Mesendoderm (in vitro differentiated cells): ENCODE data around the gene GPR21.

Source experiments
- DNase-seq: peaks from one replicate; pipeline ENCODE4 v3.0.0; 2013
- H2AK5ac ChIP-seq: 2 replicates; pipeline ENCODE4 v1.6.1; 2013; ENCODE audit warnings: low read length, inconsistent platforms
- H2BK120ac ChIP-seq: 2 replicates; pipeline ENCODE4 v1.6.1; 2013; ENCODE audit warnings: low read depth, mild to moderate bottlenecking, low read length, moderate library complexity, mixed read lengths
- H2BK15ac ChIP-seq: replicated peaks from 2 replicates; pipeline ENCODE4 v1.6.1; 2013; ENCODE audit warnings: low read depth, mild to moderate bottlenecking, moderate library complexity
- H2BK5ac ChIP-seq: 2 replicates; pipeline ENCODE4 v1.6.1; 2013; ENCODE audit warnings: low read length, inconsistent platforms
- H3K18ac ChIP-seq: 2 replicates; pipeline ENCODE4 v1.6.1; 2013; ENCODE audit warnings: mild to moderate bottlenecking, low read length, mixed read lengths
- H3K23ac ChIP-seq: one replicate; pipeline ENCODE4 v1.6.1; 2013; ENCODE audit warnings: low read length
- H3K27ac ChIP-seq: 2 replicates; pipeline ENCODE4 v1.5.1; 2013; ENCODE audit warnings: low read depth, mild to moderate bottlenecking, inconsistent platforms, low read length, moderate library complexity
- H3K27me3 ChIP-seq: 2 replicates; pipeline ENCODE4 v1.6.1; 2013; ENCODE audit warnings: low read length, control low read depth, mild to moderate bottlenecking, inconsistent platforms; ENCODE audit not compliant: insufficient read depth, poor library complexity
- H3K36me3 ChIP-seq: 2 replicates; pipeline ENCODE4 v1.6.1; 2013; ENCODE audit warnings: low read length, inconsistent platforms; ENCODE audit not compliant: control insufficient read depth, insufficient read depth
- H3K4ac ChIP-seq: one replicate; pipeline ENCODE4 v1.6.1; 2013; ENCODE audit warnings: low read depth, mild to moderate bottlenecking, low read length, moderate library complexity
- H3K4me1 ChIP-seq: 2 replicates; pipeline ENCODE4 v1.6.1; 2013; ENCODE audit warnings: low read depth, low read length, inconsistent platforms; ENCODE audit not compliant: control insufficient read depth
- H3K4me2 ChIP-seq: 2 replicates; pipeline ENCODE4 v1.6.1; 2013; ENCODE audit warnings: low read length
- H3K4me3 ChIP-seq: 2 replicates; pipeline ENCODE4 v1.5.1; 2013; ENCODE audit warnings: mild to moderate bottlenecking, low read length
- H3K56ac ChIP-seq: one replicate; pipeline ENCODE4 v1.6.1; 2013; ENCODE audit warnings: low read length
- H3K79me1 ChIP-seq: 2 replicates; pipeline ENCODE4 v1.6.1; 2013; ENCODE audit warnings: low read length, inconsistent platforms
- H3K79me2 ChIP-seq: 2 replicates; pipeline ENCODE4 v1.6.1; 2013; ENCODE audit warnings: mild to moderate bottlenecking, low read length; ENCODE audit not compliant: control insufficient read depth, insufficient read depth
- H3K9ac ChIP-seq: 2 replicates; pipeline ENCODE4 v1.6.1; 2013; ENCODE audit warnings: low read length, inconsistent platforms
- H4K5ac ChIP-seq: one replicate; pipeline ENCODE4 v1.6.1; 2013; ENCODE audit warnings: low read length
- H4K8ac ChIP-seq: one replicate; pipeline ENCODE4 v1.6.1; 2013; ENCODE audit warnings: low read depth, mild to moderate bottlenecking, control low read depth, low read length, moderate library complexity
- WGBS: extraction: QIAGEN DNeasy Blood & Tissue Kit; methylation state at CpG from one replicate; pipeline ENCODE4 v1.1.7; 2013; ENCODE audit warnings: low lambda C conversion rate, missing lambda C conversion rate; ENCODE audit not compliant: insufficient coverage; ENCODE audit errors: extremely low coverage; 5-methylcytosine and 5-hydroxymethylcytosine counted together

The GPR21 gene

DNA sequence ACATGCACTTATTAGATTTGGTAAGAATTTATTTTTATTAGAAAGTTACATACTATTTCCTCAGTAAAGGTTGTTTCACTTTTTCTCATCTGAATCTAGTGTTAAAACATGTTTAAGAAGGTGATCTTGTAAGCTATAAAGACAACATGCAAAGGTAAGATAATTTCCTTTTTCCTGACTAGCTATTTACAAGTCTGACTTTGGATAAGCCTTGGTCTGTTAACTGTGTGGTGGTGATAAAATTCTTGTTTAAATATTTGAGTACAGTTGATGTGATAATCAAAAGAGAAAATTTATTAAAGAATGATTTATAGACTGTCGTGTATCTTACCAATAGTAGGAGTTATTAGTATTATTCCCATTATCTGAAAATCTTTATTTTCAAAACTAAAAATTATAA lies 36.9 kb upstream of the GPR21 start:
- H3K23ac ChIP-seq = no peak overlapping the region
- H3K56ac ChIP-seq = no peak overlapping the region
- H3K27ac ChIP-seq = no peak overlapping the region
- no peak overlapping the region for H3K4ac ChIP-seq
- no peak overlapping the region for H3K4me3 ChIP-seq
- no peak overlapping the region for H2BK120ac ChIP-seq
- no peak for DNase-seq
- no peak overlapping the region for H2AK5ac ChIP-seq
- no peak overlapping the region for H2BK5ac ChIP-seq
- H3K4me2 ChIP-seq = no peak overlapping the region
- H3K79me2 ChIP-seq = no peaks in the 10 kb centered on the region
- no peaks in the 10 kb centered on the region for H3K27me3 ChIP-seq
- no peak overlapping the region for H4K8ac ChIP-seq
- H2BK15ac ChIP-seq = no peak overlapping the region
- H4K5ac ChIP-seq = no peak overlapping the region
- H3K36me3 ChIP-seq = no peaks in the 10 kb centered on the region
- H3K9ac ChIP-seq = no peak overlapping the region
- no peaks in the 10 kb centered on the region for H3K4me1 ChIP-seq
- no CpG with 5 or more reads among the region's 1 CpG for WGBS
- H3K79me1 ChIP-seq = no peaks in the 10 kb centered on the region
- H3K18ac ChIP-seq = no peak overlapping the region

GRCh38 chr9:122998448-122998847 lies 35.0 kb upstream of the GPR21 start:
- no CpG with 5 or more reads among the region's 5 CpGs for WGBS
- Histone ChIP-seq H3K27me3 (no peaks in the 10 kb centered on the region), H3K4me1 (no peaks in the 10 kb centered on the region), H3K23ac (no peak overlapping the region), H2BK5ac (no peak overlapping the region), H3K18ac (no peak overlapping the region), H3K56ac (no peak overlapping the region), H3K4me2 (no peak overlapping the region), H3K79me1 (no peaks in the 10 kb centered on the region), H3K9ac (no peak overlapping the region), H3K27ac (no peak overlapping the region), H2AK5ac (no peak overlapping the region), H3K79me2 (no peaks in the 10 kb centered on the region), H2BK15ac (no peak overlapping the region), H3K4ac (no peak overlapping the region), H3K4me3 (no peak overlapping the region), H2BK120ac (no peak overlapping the region), H3K36me3 (no peaks in the 10 kb centered on the region), H4K8ac (no peak overlapping the region), H4K5ac (no peak overlapping the region)
- DNase-seq = no peak

DNA sequence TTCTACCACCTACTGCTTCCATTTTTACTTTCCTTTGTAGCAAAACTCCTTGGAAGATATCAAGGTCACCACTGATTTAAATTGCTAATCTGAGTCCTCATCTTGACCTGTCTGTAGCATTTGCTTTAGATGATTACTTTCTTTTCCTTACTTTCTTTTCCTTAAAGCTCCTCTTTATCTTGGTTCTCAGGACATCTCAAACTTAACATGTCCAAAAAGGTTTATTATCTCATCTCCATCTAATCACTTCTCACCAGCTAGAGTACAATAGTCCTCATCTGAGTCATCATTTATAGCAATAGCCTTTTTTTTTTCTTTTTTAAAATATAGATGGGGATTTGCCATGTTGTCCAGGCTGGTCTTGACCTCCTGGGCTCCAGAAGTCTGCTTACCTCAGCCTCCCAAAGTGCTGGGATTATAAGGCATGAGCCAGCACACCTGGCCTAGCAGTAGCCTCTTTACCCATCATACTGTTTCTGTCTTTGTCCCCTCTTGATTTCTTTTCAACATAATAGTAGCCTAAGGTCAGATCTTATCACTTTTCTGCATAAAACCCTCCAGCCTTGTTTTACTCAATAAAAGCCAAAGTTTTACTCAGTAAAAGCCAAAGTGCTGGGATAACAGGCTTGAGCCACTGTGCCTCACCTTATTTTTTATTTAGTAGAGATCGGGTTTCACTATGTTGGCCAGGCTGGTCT lies 32.9 kb upstream of the GPR21 start:
- Histone ChIP-seq H3K79me2 (no peaks in the 10 kb centered on the region), H3K27ac (no peak overlapping the region), H4K8ac (no peak overlapping the region), H4K5ac (no peak overlapping the region), H3K4me1 (no peaks in the 10 kb centered on the region), H3K4me2 (no peak overlapping the region), H3K56ac (no peak overlapping the region), H3K79me1 (no peaks in the 10 kb centered on the region), H2BK5ac (no peak overlapping the region), H3K9ac (no peak overlapping the region), H3K4ac (no peak overlapping the region), H3K36me3 (no peaks in the 10 kb centered on the region), H2BK15ac (no peak overlapping the region), H3K23ac (no peak overlapping the region), H3K27me3 (no peaks in the 10 kb centered on the region), H2BK120ac (no peak overlapping the region), H2AK5ac (no peak overlapping the region), H3K18ac (no peak overlapping the region), H3K4me3 (no peak overlapping the region)
- no CpG with 5 or more reads among the region's 1 CpG for WGBS
- peak; percentile 16 for DNase-seq

DNA sequence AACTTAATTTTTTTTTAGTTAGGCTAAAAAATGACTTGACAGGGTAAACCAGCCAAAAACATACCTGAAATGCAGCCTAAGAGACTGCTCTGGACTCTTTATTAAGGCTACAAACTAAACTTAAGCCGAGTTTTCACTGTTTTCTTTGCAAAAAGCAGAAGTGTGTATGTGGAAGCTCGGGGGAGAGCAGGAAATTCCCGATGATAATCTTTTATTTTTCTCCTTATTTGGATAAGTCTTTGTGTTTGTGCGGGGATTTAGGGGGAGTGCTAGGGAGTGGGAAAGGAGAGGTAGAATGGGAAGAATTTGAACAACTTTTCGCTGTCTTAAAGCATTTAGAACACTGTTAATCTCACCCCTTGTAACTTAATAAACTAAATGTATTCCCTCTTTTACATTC lies 30.7 kb upstream of the GPR21 start:
- no peak overlapping the region for H3K27ac ChIP-seq
- no peak overlapping the region for H2BK15ac ChIP-seq
- H3K9ac ChIP-seq = no peak overlapping the region
- DNase-seq = peak; percentile 24
- H3K27me3 ChIP-seq = no peaks in the 10 kb centered on the region
- no peak overlapping the region for H3K4ac ChIP-seq
- no peak overlapping the region for H2AK5ac ChIP-seq
- no peak overlapping the region for H3K4me2 ChIP-seq
- no CpG with 5 or more reads among the region's 5 CpGs for WGBS
- H2BK5ac ChIP-seq = no peak overlapping the region
- H3K23ac ChIP-seq = no peak overlapping the region
- H2BK120ac ChIP-seq = no peak overlapping the region
- no peaks in the 10 kb centered on the region for H3K36me3 ChIP-seq
- H3K4me3 ChIP-seq = no peak overlapping the region
- H4K8ac ChIP-seq = no peak overlapping the region
- no peak overlapping the region for H4K5ac ChIP-seq
- no peaks in the 10 kb centered on the region for H3K79me2 ChIP-seq
- no peaks in the 10 kb centered on the region for H3K4me1 ChIP-seq
- H3K56ac ChIP-seq = no peak overlapping the region
- H3K79me1 ChIP-seq = no peaks in the 10 kb centered on the region
- H3K18ac ChIP-seq = no peak overlapping the region

DNA sequence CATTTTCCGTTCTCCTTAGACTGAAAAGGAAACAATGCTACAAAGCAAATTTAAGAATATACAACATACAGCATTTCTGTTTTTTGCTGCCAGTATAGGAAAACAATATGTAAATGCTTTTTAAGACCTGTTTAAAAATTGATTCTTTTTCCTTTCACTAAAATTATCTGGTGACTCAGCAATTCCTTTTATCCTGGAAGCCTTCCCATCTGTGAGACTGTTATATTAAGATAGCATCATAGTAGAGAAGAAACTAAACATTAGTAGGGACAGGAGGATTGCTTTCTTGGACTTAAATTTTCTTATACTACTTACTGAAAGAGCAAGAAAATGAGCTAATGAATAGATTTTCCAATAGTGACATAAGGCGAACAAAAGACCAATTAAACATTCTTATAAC lies 30.0 kb upstream of the GPR21 start:
- H3K27ac ChIP-seq = no peak overlapping the region
- no peak overlapping the region for H2BK120ac ChIP-seq
- no peaks in the 10 kb centered on the region for H3K27me3 ChIP-seq
- no peak overlapping the region for H3K4me3 ChIP-seq
- H2BK5ac ChIP-seq = no peak overlapping the region
- no peak overlapping the region for H4K5ac ChIP-seq
- no peak overlapping the region for H3K4ac ChIP-seq
- no peak overlapping the region for H2AK5ac ChIP-seq
- H4K8ac ChIP-seq = no peak overlapping the region
- no peaks in the 10 kb centered on the region for H3K79me1 ChIP-seq
- H3K4me2 ChIP-seq = no peak overlapping the region
- H3K36me3 ChIP-seq = no peaks in the 10 kb centered on the region
- no peak overlapping the region for H2BK15ac ChIP-seq
- DNase-seq = no peak
- no peak overlapping the region for H3K23ac ChIP-seq
- H3K18ac ChIP-seq = no peak overlapping the region
- WGBS = no CpG with 5 or more reads among the region's 2 CpGs
- H3K56ac ChIP-seq = no peak overlapping the region
- H3K9ac ChIP-seq = no peak overlapping the region
- no peaks in the 10 kb centered on the region for H3K4me1 ChIP-seq
- no peaks in the 10 kb centered on the region for H3K79me2 ChIP-seq

GRCh38 chr9:123005964-123006363 lies 27.5 kb upstream of the GPR21 start:
- no peak for DNase-seq
- Histone ChIP-seq H3K56ac (no peak overlapping the region), H3K27ac (no peak overlapping the region), H3K36me3 (no peaks in the 10 kb centered on the region), H3K4me1 (no peaks in the 10 kb centered on the region), H3K4me2 (no peak overlapping the region), H4K8ac (no peak overlapping the region), H3K4me3 (no peak overlapping the region), H3K18ac (no peak overlapping the region), H3K27me3 (no peaks in the 10 kb centered on the region), H2AK5ac (no peak overlapping the region), H4K5ac (no peak overlapping the region), H2BK15ac (no peak overlapping the region), H2BK120ac (no peak overlapping the region), H3K79me1 (no peaks in the 10 kb centered on the region), H3K4ac (no peak overlapping the region), H3K79me2 (no peaks in the 10 kb centered on the region), H2BK5ac (no peak overlapping the region), H3K23ac (no peak overlapping the region), H3K9ac (no peak overlapping the region)
- WGBS = no CpG with 5 or more reads among the region's 1 CpG
